B cell (primary cell): ENCODE data around the gene ADAMTS19. TPM values are rescaled to one million over a fixed set of nuclear protein-coding genes. Genes with fewer than 3 reads are reported as not detected.

Experiments used
- ATAC-seq: fragments of 200-7000 bp; cut with Tn5 transposase; one replicate; pipeline ENCODE4 v1.10.0; 2021; ENCODE audit warnings: low read depth, mild to moderate bottlenecking, moderate number of reproducible peaks, moderate library complexity
- CTCF ChIA-PET: fragments of 350-600 bp; sonication (Branson Sonifier 250); formaldehyde crosslinking; loops from one replicate; lab custom pipeline; 2021; ENCODE audit warnings: antibody characterized with exemption, inconsistent platforms; lab: Charles Lee
- POLR2A ChIA-PET: fragments of 350-600 bp; sonication (Branson Sonifier 250); formaldehyde crosslinking; loops from one replicate; lab custom pipeline; 2021; ENCODE audit warnings: antibody characterized with exemption; lab: Charles Lee
- DNase-seq: peaks from one replicate; pipeline ENCODE4 v3.0.0; 2013
- H2AFZ ChIP-seq: 2 replicates; pipeline ENCODE4 v1.6.1; 2012; ENCODE audit warnings: mild to moderate bottlenecking, low read depth, low read length; ENCODE audit not compliant: insufficient read depth, poor library complexity, severe bottlenecking
- H3K27ac ChIP-seq, 2 donors: 1 replicate in 1 of 2; 2 replicates in 1 of 2; pipeline ENCODE4 v1.5.1; 2012 to 2013; ENCODE audit warnings: low read length in 2 of 2, mild to moderate bottlenecking in 2 of 2, moderate library complexity in 1 of 2
- H3K27me3 ChIP-seq, 4 experiments: fragments of 200-600 bp in 1 of 4; sonication (generic) in 1 of 4; replicated peaks in 1 of 4; 1 replicate in 2 of 4; 2 replicates in 2 of 4; pipeline versions ENCODE4 v1.6.1 to v1.7.0; 2013 to 2016; ENCODE audit warnings: low read length in 3 of 4, mild to moderate bottlenecking in 2 of 4, mixed read lengths in 1 of 4, moderate library complexity in 1 of 4; ENCODE audit not compliant: insufficient read depth in 4 of 4, control insufficient read depth in 3 of 4; ENCODE audit errors: control extremely low read depth in 1 of 4
- H3K36me3 ChIP-seq, 2 experiments: replicated peaks in 1 of 2; 1 replicate in 1 of 2; 2 replicates in 1 of 2; pipeline versions ENCODE4 v1.6.1 to v1.7.1; 2013; ENCODE audit warnings: low read length in 1 of 2; ENCODE audit not compliant: insufficient read depth in 2 of 2, control insufficient read depth in 1 of 2; ENCODE audit errors: control extremely low read depth in 1 of 2, extremely low read depth in 1 of 2
- H3K4me1 ChIP-seq, 2 donors: fragments of 200-600 bp in 1 of 2; sonication (generic) in 1 of 2; 1 replicate in 1 of 2; 2 replicates in 1 of 2; pipeline versions ENCODE4 v1.5.1 to v1.6.1; 2013 to 2017; ENCODE audit warnings: low read length in 2 of 2; ENCODE audit not compliant: control insufficient read depth in 2 of 2, insufficient read depth in 2 of 2
- H3K4me2 ChIP-seq: replicated peaks from 2 replicates; pipeline ENCODE3; 2012; ENCODE audit warnings: mild to moderate bottlenecking, low read depth, low read length; ENCODE audit not compliant: poor library complexity, severe bottlenecking
- H3K4me3 ChIP-seq, 5 experiments: fragments of 200-600 bp in 1 of 5; sonication (generic) in 1 of 5; 1 replicate in 3 of 5; 2 replicates in 2 of 5; pipeline versions ENCODE4 v1.5.1 to v1.7.0; 2011 to 2016; ENCODE audit warnings: low read length in 4 of 5, mild to moderate bottlenecking in 4 of 5, low read depth in 2 of 5, control low read depth in 1 of 5, moderate library complexity in 1 of 5; ENCODE audit not compliant: insufficient read depth in 1 of 5; ENCODE audit errors: control extremely low read depth in 1 of 5, extremely low read depth in 1 of 5
- H3K79me2 ChIP-seq: fragments of 200-600 bp; sonication (generic); one replicate; pipeline ENCODE4 v1.6.0; 2016; ENCODE audit warnings: low read length; ENCODE audit not compliant: control insufficient read depth, insufficient read depth
- H3K9ac ChIP-seq: fragments of 200-600 bp; sonication (generic); 2 replicates; pipeline ENCODE4 v1.6.1; 2017; ENCODE audit warnings: mild to moderate bottlenecking, low read length, moderate library complexity
- H3K9me3 ChIP-seq, 3 donors: one replicate each; pipeline versions ENCODE4 v1.6.1 to v1.7.1; 2013; ENCODE audit warnings: low read length in 2 of 3; ENCODE audit not compliant: control insufficient read depth in 2 of 3, insufficient read depth in 1 of 3; ENCODE audit errors: control extremely low read depth in 1 of 3
- H4K20me1 ChIP-seq: 2 replicates; pipeline ENCODE4 v1.6.0; 2012; ENCODE audit warnings: mild to moderate bottlenecking, low read length; ENCODE audit not compliant: insufficient read depth, control insufficient read depth, poor library complexity, severe bottlenecking
- H3K27ac Mint-ChIP-seq: one replicate; pipeline ENCODE4 v1.8.0; 2021; ENCODE audit warnings: mixed read lengths
- H3K27me3 Mint-ChIP-seq: one replicate; pipeline ENCODE4 v1.8.0; 2021; ENCODE audit warnings: mixed read lengths
- H3K4me1 Mint-ChIP-seq: one replicate; pipeline ENCODE4 v1.8.0; 2021; ENCODE audit warnings: mixed read lengths
- H3K4me3 Mint-ChIP-seq: one replicate; pipeline ENCODE4 v1.8.0; 2021; ENCODE audit warnings: mixed read lengths
- H3K9me3 Mint-ChIP-seq: one replicate; pipeline ENCODE4 v1.8.0; 2022; ENCODE audit warnings: mixed read lengths; ENCODE audit not compliant: insufficient read depth
- EZH2 ChIP-seq: IDR thresholded peaks from 2 replicates; pipeline ENCODE4 v1.6.1; 2012; ENCODE audit warnings: borderline replicate concordance, low read depth, mild to moderate bottlenecking, moderate library complexity, low read length; ENCODE audit not compliant: insufficient read depth, poor library complexity, severe bottlenecking
- WGBS: methylation state at CpG from one replicate; pipeline ENCODE4 v1.1.5; 2013; ENCODE audit warnings: missing lambda C conversion rate; ENCODE audit not compliant: insufficient coverage; 5-methylcytosine and 5-hydroxymethylcytosine counted together
- intact Hi-C: fragments of 100-400 bp; cut with micrococcal nuclease; formaldehyde crosslinking; loops from one replicate; pipeline ENCODE4 v1.10.0; 2022
- polyA plus RNA-seq: library from polyadenylated mRNA; depleted of rRNA; stranded (reverse); fragments of >200 nt; gene quantifications from 2 replicates; pipeline ENCODE4 v1.2.3, GENCODE V29; 2012
- total RNA-seq, 2 donors: library from RNA; stranded (reverse); fragments of 120-200 nt in 1 of 2; gene quantifications; 1 replicate in 1 of 2; 2 replicates in 1 of 2; pipeline versions ENCODE4 v1.2.3 to v1.2.4, GENCODE V29; 2013 to 2022
- TF ChIP-seq, protein P1 (sequence below): fragments of 200-600 bp; IDR thresholded peaks from one replicate; pipeline ENCODE4 v1.8.0; 2022; ENCODE audit warnings: antibody characterized with exemption, mild to moderate bottlenecking

ADAMTS19 gene
- total and polyA plus RNA-seq, 2 donors (not counting 1 experiment from before 2014, with no cell fraction given): not detected

DNA sequence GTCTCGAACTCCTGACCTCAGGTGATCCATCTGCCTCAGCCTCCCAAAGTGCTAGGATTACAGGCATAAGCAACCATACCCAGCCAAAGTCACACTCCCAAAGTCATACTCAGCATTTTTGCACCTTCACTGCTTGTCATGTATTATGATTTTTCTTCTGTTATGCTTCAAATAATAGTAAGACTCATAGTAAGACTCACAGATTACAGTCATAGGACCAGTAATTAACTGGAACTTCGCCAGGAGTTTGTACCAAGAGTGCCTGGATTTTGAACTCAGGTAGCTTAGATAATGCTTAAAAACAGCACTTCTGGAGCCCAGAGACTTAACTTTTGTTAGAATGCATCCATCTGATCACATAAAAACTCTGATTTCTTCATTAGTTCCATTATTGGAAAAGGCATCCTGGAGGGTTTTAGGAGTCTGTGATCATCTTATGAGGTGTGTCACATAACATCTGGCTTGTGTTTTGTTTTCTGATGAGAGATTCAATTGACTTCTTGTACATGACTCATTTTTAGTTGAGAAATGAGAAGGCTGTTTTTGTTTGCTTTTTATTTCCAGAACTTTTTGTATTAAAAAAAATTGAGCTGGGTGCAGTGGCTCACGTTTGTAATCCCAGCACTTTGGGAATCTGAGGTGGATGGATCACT lies 131.5 kb downstream of the ADAMTS19 start:
- no peak for TF ChIP-seq EZH2
- TF ChIP-seq, protein P1, sequence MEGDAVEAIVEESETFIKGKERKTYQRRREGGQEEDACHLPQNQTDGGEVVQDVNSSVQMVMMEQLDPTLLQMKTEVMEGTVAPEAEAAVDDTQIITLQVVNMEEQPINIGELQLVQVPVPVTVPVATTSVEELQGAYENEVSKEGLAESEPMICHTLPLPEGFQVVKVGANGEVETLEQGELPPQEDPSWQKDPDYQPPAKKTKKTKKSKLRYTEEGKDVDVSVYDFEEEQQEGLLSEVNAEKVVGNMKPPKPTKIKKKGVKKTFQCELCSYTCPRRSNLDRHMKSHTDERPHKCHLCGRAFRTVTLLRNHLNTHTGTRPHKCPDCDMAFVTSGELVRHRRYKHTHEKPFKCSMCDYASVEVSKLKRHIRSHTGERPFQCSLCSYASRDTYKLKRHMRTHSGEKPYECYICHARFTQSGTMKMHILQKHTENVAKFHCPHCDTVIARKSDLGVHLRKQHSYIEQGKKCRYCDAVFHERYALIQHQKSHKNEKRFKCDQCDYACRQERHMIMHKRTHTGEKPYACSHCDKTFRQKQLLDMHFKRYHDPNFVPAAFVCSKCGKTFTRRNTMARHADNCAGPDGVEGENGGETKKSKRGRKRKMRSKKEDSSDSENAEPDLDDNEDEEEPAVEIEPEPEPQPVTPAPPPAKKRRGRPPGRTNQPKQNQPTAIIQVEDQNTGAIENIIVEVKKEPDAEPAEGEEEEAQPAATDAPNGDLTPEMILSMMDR: no peak
- Histone ChIP-seq H3K4me2 (no peak overlapping the region), H3K27me3 (no peaks in the 10 kb centered on the region), H4K20me1 (no peaks in the 10 kb centered on the region), H3K36me3 (no peaks in the 10 kb centered on the region), H3K9me3 (no peaks in the 10 kb centered on the region), H3K79me2 (no peaks in the 10 kb centered on the region), H3K4me3 (no peak overlapping the region), H2AFZ (no peak overlapping the region), H3K27ac (no peak overlapping the region), H3K4me1 (no peaks in the 10 kb centered on the region), H3K9ac (no peak overlapping the region)
- Mint-ChIP-seq H3K4me3 (no peak overlapping the region), H3K4me1 (no peaks in the 10 kb centered on the region), H3K27me3 (no peaks in the 10 kb centered on the region), H3K9me3 (no peaks in the 10 kb centered on the region), H3K27ac (no peak overlapping the region)
- DNase-seq (no peak), ATAC-seq (no peak)
- WGBS: no CpG with 5 or more reads among the region's 3 CpGs
- intact Hi-C loops: no loop called here
- ChIA-PET CTCF (no interaction called here), POLR2A (no interaction called here)

DNA sequence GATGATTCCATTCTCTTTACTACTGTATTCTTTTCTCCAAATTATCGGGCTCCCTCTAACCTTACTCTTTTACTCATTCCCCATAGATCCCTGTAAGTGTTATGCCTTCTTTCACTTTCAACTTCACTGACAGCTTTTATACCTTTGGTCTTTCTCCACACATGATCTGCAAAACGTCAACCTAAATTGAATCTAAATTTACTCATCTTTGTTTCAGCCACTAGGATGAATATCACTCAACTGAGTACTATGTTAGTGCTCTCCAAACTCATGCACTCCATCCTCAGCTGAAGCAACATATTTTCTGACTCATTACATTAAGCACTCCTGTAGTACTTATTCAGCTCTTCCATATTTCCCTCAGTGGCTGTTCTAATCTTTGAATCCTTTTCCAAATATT lies 133.4 kb downstream of the ADAMTS19 start:
- intact Hi-C loops: no loop called here
- H4K20me1 ChIP-seq: no peaks in the 10 kb centered on the region
- H3K79me2 ChIP-seq: no peaks in the 10 kb centered on the region
- TF ChIP-seq, protein P1: no peak
- TF ChIP-seq EZH2: no peak
- no peak for DNase-seq
- Mint-ChIP-seq H3K27ac (no peak overlapping the region), H3K4me3 (no peak overlapping the region), H3K27me3 (no peaks in the 10 kb centered on the region), H3K9me3 (no peaks in the 10 kb centered on the region), H3K4me1 (no peaks in the 10 kb centered on the region)
- H3K36me3 ChIP-seq: no peaks in the 10 kb centered on the region
- ChIA-PET POLR2A (no interaction called here), CTCF (no interaction called here)
- no peak overlapping the region for H3K4me3 ChIP-seq
- no peaks in the 10 kb centered on the region for H3K4me1 ChIP-seq
- no peak overlapping the region for H3K4me2 ChIP-seq
- no peaks in the 10 kb centered on the region for H3K9me3 ChIP-seq
- ATAC-seq: no peak
- no peak overlapping the region for H2AFZ ChIP-seq
- H3K27ac ChIP-seq: no peak overlapping the region
- WGBS: 84% methylated on average over 2 of the region's 2 CpGs
- no peaks in the 10 kb centered on the region for H3K27me3 ChIP-seq
- no peak overlapping the region for H3K9ac ChIP-seq
